ENCODE measurements around the gene AFAP1. TPM values are rescaled to one million over a fixed set of nuclear protein-coding genes. Genes with fewer than 3 reads are reported as not detected.

Gene AFAP1
- total RNA-seq, 1 experiment from 2014 or later, result 42.1 TPM

DNA sequence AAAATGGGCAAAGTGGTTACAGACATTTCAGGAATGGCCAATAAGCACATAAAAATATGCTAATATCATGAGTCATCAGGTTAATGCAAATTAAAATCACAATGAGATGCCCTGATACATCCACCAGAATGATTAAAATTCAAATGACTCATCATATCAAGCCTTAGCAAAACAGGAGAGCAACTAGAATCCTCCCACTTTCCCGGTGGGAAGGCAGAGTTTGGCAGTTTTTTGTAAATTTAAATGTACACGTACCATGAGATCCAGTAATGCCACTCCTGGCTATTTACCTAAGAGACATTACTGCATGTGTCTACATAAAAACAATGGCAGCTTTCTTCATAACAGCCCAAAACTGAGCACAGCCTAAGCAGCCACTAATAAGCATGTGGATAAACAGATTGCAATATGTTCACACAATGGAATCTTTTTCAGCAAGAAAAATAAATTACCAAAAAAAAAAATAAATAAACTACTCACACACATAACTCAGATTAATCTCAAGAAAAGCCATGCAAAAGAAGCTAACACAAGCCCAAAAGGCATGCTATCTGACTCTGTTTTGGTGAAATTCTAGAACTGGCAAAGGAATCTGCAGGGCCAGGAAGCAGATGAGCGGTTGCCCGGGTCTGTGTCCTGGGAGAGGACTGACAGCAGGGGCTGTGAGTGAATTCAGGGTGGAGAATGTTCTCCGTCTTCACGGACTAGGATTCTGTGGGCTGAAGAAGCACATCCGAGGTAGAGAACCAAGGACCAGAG is 48.8 kb downstream of the AFAP1 start:
- Histone ChIP-seq H3K27ac (ENCODE audit: low read length) (peak overlapping the region; percentile 71), H3K36me3 (ENCODE audit: low read depth, low read length) (peaks cover 11% of the 10 kb centered on the region; the same call in 1 of the 2 replicates), H3K4me1 (ENCODE audit: insufficient read depth, low read length) (peaks cover 34% of the 10 kb centered on the region), H3K9me2 (replicated peaks; ENCODE audit: low read length) (no peaks in the 10 kb centered on the region), H3K9me3 (ENCODE audit: low read length) (no peaks in the 10 kb centered on the region), H3K27me3 (ENCODE audit: low read length) (no peaks in the 10 kb centered on the region), H3K9ac (ENCODE audit: low read length) (peak overlapping the region; percentile 15; the same call in 1 of the 2 replicates), H4K20me1 (ENCODE audit: low read length) (no peaks in the 10 kb centered on the region), H3K4me2 (ENCODE audit: low read length) (peak overlapping the region; percentile 48), H3K79me2 (ENCODE audit: low read length) (peaks cover 100% of the 10 kb centered on the region), H3F3A (ENCODE audit: low read length, unreplicated experiment) (no peaks in the 10 kb centered on the region), H3K4me3 (ENCODE audit: low read length) (no peak overlapping the region; the same call in 1 of the 2 replicates), H2AFZ (ENCODE audit: low read length) (no peak overlapping the region)
- peak; percentile 80 for ATAC-seq
- TF ChIP-seq, protein P1, sequence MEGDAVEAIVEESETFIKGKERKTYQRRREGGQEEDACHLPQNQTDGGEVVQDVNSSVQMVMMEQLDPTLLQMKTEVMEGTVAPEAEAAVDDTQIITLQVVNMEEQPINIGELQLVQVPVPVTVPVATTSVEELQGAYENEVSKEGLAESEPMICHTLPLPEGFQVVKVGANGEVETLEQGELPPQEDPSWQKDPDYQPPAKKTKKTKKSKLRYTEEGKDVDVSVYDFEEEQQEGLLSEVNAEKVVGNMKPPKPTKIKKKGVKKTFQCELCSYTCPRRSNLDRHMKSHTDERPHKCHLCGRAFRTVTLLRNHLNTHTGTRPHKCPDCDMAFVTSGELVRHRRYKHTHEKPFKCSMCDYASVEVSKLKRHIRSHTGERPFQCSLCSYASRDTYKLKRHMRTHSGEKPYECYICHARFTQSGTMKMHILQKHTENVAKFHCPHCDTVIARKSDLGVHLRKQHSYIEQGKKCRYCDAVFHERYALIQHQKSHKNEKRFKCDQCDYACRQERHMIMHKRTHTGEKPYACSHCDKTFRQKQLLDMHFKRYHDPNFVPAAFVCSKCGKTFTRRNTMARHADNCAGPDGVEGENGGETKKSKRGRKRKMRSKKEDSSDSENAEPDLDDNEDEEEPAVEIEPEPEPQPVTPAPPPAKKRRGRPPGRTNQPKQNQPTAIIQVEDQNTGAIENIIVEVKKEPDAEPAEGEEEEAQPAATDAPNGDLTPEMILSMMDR (conservative IDR thresholded peaks at IDR 0.05; ENCODE audit: low read depth, low read length), result no peak
- TF ChIP-seq EZH2phosphoT487 (IDR thresholded peaks at IDR 0.05; ENCODE audit: borderline replicate concordance, low read length) (no peak), EZH2 (IDR thresholded peaks at IDR 0.05; ENCODE audit: low read length, unreplicated experiment) (no peak)
- ChIA-PET CTCF (no interaction called here), POLR2A (ENCODE audit: unreplicated experiment) (no interaction called here)
- peak; percentile 75 for DNase-seq
- BruUV-seq (replicated peaks), result no TSS peak
- intact Hi-C loops (cut with micrococcal nuclease), result loop anchor here (2.0 kb wide), 1 partner anchor 46 kb away; no protein-coding TSS in a partner anchor

DNA sequence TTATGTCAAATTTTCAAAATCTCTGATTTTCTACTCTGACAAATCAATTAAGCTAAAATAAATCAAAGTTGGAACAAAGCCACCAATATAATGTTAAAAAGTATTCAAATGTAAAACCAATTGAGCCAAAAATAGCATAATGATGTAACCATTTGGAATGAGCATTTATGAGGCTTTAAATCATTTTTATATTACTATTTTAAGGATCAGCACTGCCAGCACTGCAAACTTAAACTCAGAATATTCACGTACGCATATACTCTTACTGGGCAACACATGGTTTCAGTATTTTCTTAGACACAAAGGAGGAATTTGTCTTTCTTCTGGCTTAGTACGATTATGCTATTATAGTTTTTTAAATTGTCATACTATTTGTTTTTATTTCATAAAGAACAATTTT is 52.2 kb downstream of the AFAP1 start:
- Histone ChIP-seq H3K9ac (ENCODE audit: low read length) (no peak overlapping the region), H3K27ac (ENCODE audit: low read length) (no peak overlapping the region)
- CTCF ChIA-PET, result no interaction called here

More for the DNA sequence above, 52.2 kb downstream of the AFAP1 start:
- Histone ChIP-seq H3K4me3 (ENCODE audit: low read length) (no peak overlapping the region), H2AFZ (ENCODE audit: low read length) (no peak overlapping the region), H4K20me1 (ENCODE audit: low read length) (no peaks in the 10 kb centered on the region), H3K36me3 (ENCODE audit: low read depth, low read length) (peaks cover 7% of the 10 kb centered on the region; the same call in 1 of the 2 replicates), H3K4me1 (ENCODE audit: insufficient read depth, low read length) (peaks cover 46% of the 10 kb centered on the region), H3K9me3 (ENCODE audit: low read length) (no peaks in the 10 kb centered on the region), H3K4me2 (ENCODE audit: low read length) (no peak overlapping the region), H3K9me2 (replicated peaks; ENCODE audit: low read length) (no peaks in the 10 kb centered on the region), H3K79me2 (ENCODE audit: low read length) (peaks cover 100% of the 10 kb centered on the region), H3F3A (ENCODE audit: low read length, unreplicated experiment) (peaks cover 9% of the 10 kb centered on the region), H3K27me3 (ENCODE audit: low read length) (no peaks in the 10 kb centered on the region)
- no TSS peak for BruUV-seq (replicated peaks)
- intact Hi-C loops (cut with micrococcal nuclease), result loop anchor here (5.0 kb wide), 1 partner anchor 35 kb away; no protein-coding TSS in a partner anchor
- TF ChIP-seq EZH2 (IDR thresholded peaks at IDR 0.05; ENCODE audit: low read length, unreplicated experiment) (no peak), EZH2phosphoT487 (IDR thresholded peaks at IDR 0.05; ENCODE audit: borderline replicate concordance, low read length) (no peak)
- TF ChIP-seq, protein P1 (conservative IDR thresholded peaks at IDR 0.05; ENCODE audit: low read depth, low read length), result no peak
- no peak for DNase-seq
- POLR2A ChIA-PET (ENCODE audit: unreplicated experiment), result no interaction called here
- ATAC-seq, result no peak
